Fibroblast of gingiva (primary cell): ENCODE measurements around the gene KRTAP10-10.
"Not testable (repeated sequence)": the region's sequence is repeated elsewhere in the genome, so short reads cannot be mapped to it uniquely, and the experiment has no call there.

ENCODE experiments used
- DNase-seq: peaks from one replicate; pipeline ENCODE4 v3.0.0-alpha.2; 2011; ENCODE audit warnings: low read depth

Gene KRTAP10-10

GRCh38 chr21:44653123-44653522, 16.0 kb downstream of the KRTAP10-10 start:
- no peak for DNase-seq

GRCh38 chr21:44653656-44654575, 16.8 kb downstream of the KRTAP10-10 start:
- DNase-seq: no peak

- DNase-seq: no peak
Measured at GRCh38 chr21:44654576-44655175, 17.5 kb downstream of the KRTAP10-10 start, which contains the start of gene KRTAP12-4. Gene KRTAP12-4, minus strand, starts transcription at chr21:44654659. Its CDS starts 45 bp downstream, at chr21:44654614.

- DNase-seq: no peak
Measured at GRCh38 chr21:44656868-44657267, 19.7 kb downstream of the KRTAP10-10 start.

GRCh38 chr21:44657635-44658540, 20.7 kb downstream of the KRTAP10-10 start, which contains the start of gene KRTAP12-3:
Gene KRTAP12-3, plus strand, starts transcription at chr21:44657932. Its CDS starts 48 bp downstream, at chr21:44657980.
- no peak for DNase-seq

- no peak for DNase-seq
Measured at GRCh38 chr21:44658541-44658910, 21.4 kb downstream of the KRTAP10-10 start.

- no peak for DNase-seq
Measured at GRCh38 chr21:44658913-44659595, 21.9 kb downstream of the KRTAP10-10 start.

- not testable (repeated sequence) for DNase-seq
Measured at GRCh38 chr21:44661567-44661966, 24.4 kb downstream of the KRTAP10-10 start.

GRCh38 chr21:44664691-44665090, 27.5 kb downstream of the KRTAP10-10 start:
- no peak for DNase-seq

GRCh38 chr21:44666401-44667320, 29.5 kb downstream of the KRTAP10-10 start, which contains the start of gene KRTAP12-2:
Gene KRTAP12-2, minus strand, starts transcription at chr21:44666927. Its CDS starts 41 bp downstream, at chr21:44666886.
- no peak for DNase-seq

- no peak for DNase-seq
Measured at GRCh38 chr21:44667612-44668011, 30.5 kb downstream of the KRTAP10-10 start.

- DNase-seq: no peak
Measured at GRCh38 chr21:44670642-44671432, 33.7 kb downstream of the KRTAP10-10 start.

- no peak for DNase-seq
Measured at GRCh38 chr21:44671911-44672310, 34.8 kb downstream of the KRTAP10-10 start.

- DNase-seq: no peak
Measured at GRCh38 chr21:44677881-44678280, 40.7 kb downstream of the KRTAP10-10 start.

- DNase-seq: no peak
Measured at GRCh38 chr21:44681152-44681551, 44.0 kb downstream of the KRTAP10-10 start.

- no peak for DNase-seq
Measured at GRCh38 chr21:44681861-44682579, 44.9 kb downstream of the KRTAP10-10 start, which contains the start of gene KRTAP12-1. Gene KRTAP12-1, minus strand, starts transcription at chr21:44682163. Its CDS starts 40 bp downstream, at chr21:44682123.

GRCh38 chr21:44682580-44683151, 45.5 kb downstream of the KRTAP10-10 start:
- DNase-seq: no peak

GRCh38 chr21:44684077-44684476, 46.9 kb downstream of the KRTAP10-10 start:
- DNase-seq: no peak
